Tibial artery (tissue), 4 donors: ENCODE measurements around the gene C5orf46.

ENCODE experiments used
- DNase-seq, 2 donors: peaks; one replicate each; pipeline ENCODE4 v3.0.0-alpha.2; 2019
- H3K27ac ChIP-seq, 2 donors: fragments of 200-600 bp; sonication (generic) in 1 of 2; 1 replicate in 1 of 2; 2 replicates in 1 of 2; pipeline ENCODE4 v1.5.1; 2018 to 2019; ENCODE audit warnings: mild to moderate bottlenecking in 1 of 2
- H3K27me3 ChIP-seq, 2 donors: fragments of 200-600 bp; sonication (generic) in 1 of 2; one replicate each; pipeline versions ENCODE4 v1.5.1 to v1.6.0; 2016 to 2019
- H3K36me3 ChIP-seq, 3 donors: fragments of 200-600 bp; sonication (generic) in 2 of 3; one replicate each; pipeline ENCODE4 v1.5.1; 2016 to 2019; ENCODE audit warnings: mild to moderate bottlenecking in 2 of 3
- H3K4me1 ChIP-seq, 4 donors: fragments of 200-600 bp; sonication (generic) in 2 of 4; 1 replicate in 3 of 4; 2 replicates in 1 of 4; pipeline ENCODE4 v1.5.1; 2016 to 2019
- H3K4me3 ChIP-seq, 2 donors: fragments of 200-600 bp; sonication (generic) in 1 of 2; 1 replicate in 1 of 2; 2 replicates in 1 of 2; pipeline ENCODE4 v1.5.1; 2018 to 2019; ENCODE audit warnings: mild to moderate bottlenecking in 2 of 2
- H3K9me3 ChIP-seq, 3 donors: fragments of 200-600 bp; sonication (generic) in 1 of 3; one replicate each; pipeline ENCODE4 v1.5.1; 2016 to 2019
- CTCF ChIP-seq, 2 experiments: fragments of 200-600 bp in 1 of 2; fragments of 450-650 bp in 1 of 2; IDR thresholded peaks; one replicate each; pipeline ENCODE4 v1.5.1; 2017 to 2019; ENCODE audit warnings: antibody characterized with exemption in 2 of 2, mild to moderate bottlenecking in 1 of 2, moderate library complexity in 1 of 2
- intact Hi-C: fragments of 100-400 bp; cut with DNase I; formaldehyde crosslinking; loops from one replicate; pipeline ENCODE4 v1.15.0; 2023; ENCODE audit warnings: low total_unique reads

C5orf46 gene

DNA sequence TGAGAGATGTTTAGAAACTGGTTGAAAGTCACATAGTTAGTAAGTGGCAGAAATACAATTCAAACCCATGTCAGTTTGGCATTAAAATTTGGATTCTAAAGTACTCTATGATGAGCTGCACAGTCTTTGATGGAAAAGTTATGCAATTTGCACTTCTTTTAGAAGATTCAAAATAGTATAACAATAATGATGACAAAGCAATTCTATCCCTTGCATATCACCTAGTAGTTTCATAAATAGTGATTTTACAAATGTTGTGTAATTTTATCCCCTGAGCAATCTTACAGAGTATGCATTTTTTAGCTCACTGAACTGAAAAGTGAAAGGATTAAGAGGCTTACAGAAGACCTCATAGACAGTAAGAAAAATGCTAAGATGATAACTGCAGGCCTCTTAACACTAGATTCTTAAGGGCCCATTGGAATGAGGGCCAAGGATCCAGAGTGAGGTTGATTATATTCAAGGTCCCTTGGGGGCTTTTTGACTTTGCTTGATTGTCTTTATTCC is 3.7 kb downstream of the C5orf46 start:
- Histone ChIP-seq H3K27me3 (no peaks in the 10 kb centered on the region), H3K4me3 (no peak overlapping the region), H3K9me3 (no peaks in the 10 kb centered on the region), H3K27ac (peak overlapping the region in 1 of 2 donors; percentile 68), H3K4me1 (peaks cover 0 to 48% (median 2%) of the 10 kb centered on the region in 4 donors), H3K36me3 (no peaks in the 10 kb centered on the region)
- no peak for DNase-seq
- intact Hi-C loops = no loop called here
- TF ChIP-seq CTCF (IDR thresholded peaks at IDR 0.05) = no peak

GRCh38 chr5:147901599-147902039 is 4.7 kb downstream of the C5orf46 start:
- intact Hi-C loops = no loop called here
- H3K27me3 ChIP-seq = no peaks in the 10 kb centered on the region
- DNase-seq = peak in 1 of 2 donors; percentile 66
- H3K27ac ChIP-seq = peak overlapping the region; percentile 61 to 68
- no peaks in the 10 kb centered on the region for H3K9me3 ChIP-seq
- H3K36me3 ChIP-seq = no peaks in the 10 kb centered on the region
- peaks cover 0 to 53% (median 2%) of the 10 kb centered on the region in 4 donors for H3K4me1 ChIP-seq
- TF ChIP-seq CTCF (IDR thresholded peaks at IDR 0.05) = no peak
- H3K4me3 ChIP-seq = no peak overlapping the region

DNA sequence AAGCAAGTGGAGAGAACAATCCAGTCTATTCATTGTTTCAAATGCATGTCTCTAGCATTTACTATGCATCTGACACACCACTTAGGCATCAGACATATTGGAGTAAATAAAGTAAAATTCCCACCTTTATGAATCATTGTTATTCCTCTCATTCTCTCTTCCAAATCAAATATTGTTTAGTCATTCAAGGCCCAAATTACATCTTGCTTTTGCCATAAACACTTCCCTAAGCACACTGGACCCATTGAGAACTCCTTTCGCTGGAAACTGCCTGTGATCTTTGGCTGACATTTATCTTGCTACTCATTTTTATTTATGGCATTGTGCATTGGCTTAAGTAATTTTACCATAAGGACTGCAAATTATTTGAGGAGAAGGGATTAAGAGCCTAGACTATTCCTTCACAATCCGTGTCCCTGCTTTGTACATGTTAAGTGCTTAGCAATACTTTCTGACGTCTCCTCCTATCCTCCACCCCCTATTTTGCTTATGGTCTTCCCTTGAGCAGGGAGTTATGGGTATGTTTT is 7.4 kb downstream of the C5orf46 start:
- no peak for TF ChIP-seq CTCF (IDR thresholded peaks at IDR 0.05)
- Histone ChIP-seq H3K9me3 (no peaks in the 10 kb centered on the region), H3K27me3 (no peaks in the 10 kb centered on the region), H3K4me1 (peaks cover 0 to 59% (median 2%) of the 10 kb centered on the region in 4 donors), H3K36me3 (no peaks in the 10 kb centered on the region), H3K27ac (peak overlapping the region; percentile 8 to 68), H3K4me3 (no peak overlapping the region)
- no peak for DNase-seq
- intact Hi-C loops = no loop called here

DNA sequence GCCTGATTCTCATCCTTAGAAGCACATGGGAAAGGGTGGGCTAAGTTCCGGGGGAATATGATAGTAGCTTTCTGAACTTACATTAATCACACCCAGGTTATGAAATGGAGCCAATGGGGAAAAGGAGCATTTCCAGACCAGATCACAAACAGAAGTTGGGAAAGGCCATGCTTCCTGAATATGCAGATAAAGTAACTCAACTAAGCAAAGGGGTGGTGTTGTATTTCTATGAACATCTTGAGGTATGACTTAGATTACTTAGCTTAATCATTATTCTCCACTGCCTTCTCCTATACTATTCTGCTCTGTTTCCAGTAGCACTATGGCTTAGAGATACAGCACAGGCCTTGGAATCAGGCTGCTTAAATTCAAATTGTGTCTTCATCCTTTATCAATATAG is 10.5 kb downstream of the C5orf46 start:
- peak overlapping the region in 1 of 2 donors; percentile 68 for H3K27ac ChIP-seq
- no peaks in the 10 kb centered on the region for H3K9me3 ChIP-seq
- no peak for TF ChIP-seq CTCF (IDR thresholded peaks at IDR 0.05)
- H3K27me3 ChIP-seq = no peaks in the 10 kb centered on the region
- intact Hi-C loops = no loop called here
- no peak for DNase-seq
- H3K4me1 ChIP-seq = peaks cover 0 to 59% (median 2%) of the 10 kb centered on the region in 4 donors
- no peaks in the 10 kb centered on the region for H3K36me3 ChIP-seq
- H3K4me3 ChIP-seq = no peak overlapping the region

- Histone ChIP-seq H3K4me3 (no peak overlapping the region), H3K36me3 (no peaks in the 10 kb centered on the region)
These were observed 12.5 kb downstream of the C5orf46 start for GRCh38 chr5:147893820-147894219.

More at GRCh38 chr5:147893820-147894219, 12.5 kb downstream of the C5orf46 start:
- no peak for DNase-seq
- Histone ChIP-seq H3K9me3 (no peaks in the 10 kb centered on the region), H3K27ac (peak overlapping the region; percentile 30 to 54), H3K4me1 (peaks cover 0 to 39% (median 2%) of the 10 kb centered on the region in 4 donors), H3K27me3 (no peaks in the 10 kb centered on the region)
- TF ChIP-seq CTCF (IDR thresholded peaks at IDR 0.05) = no peak
- intact Hi-C loops = no loop called here
